PFSK-1 (cell line): ENCODE data around the gene RNF138.

ENCODE experiments used
- POLR2AphosphoS5 ChIP-seq: IDR thresholded peaks from 2 replicates; pipeline ENCODE4 v1.6.1; 2012; ENCODE audit warnings: low read depth, mild to moderate bottlenecking, control low read depth, low read length, moderate library complexity
- TAF1 ChIP-seq: IDR thresholded peaks from 2 replicates; pipeline ENCODE4 v1.6.1; 2012; ENCODE audit warnings: low read length, control low read depth, borderline replicate concordance; ENCODE audit not compliant: insufficient read depth

DNA sequence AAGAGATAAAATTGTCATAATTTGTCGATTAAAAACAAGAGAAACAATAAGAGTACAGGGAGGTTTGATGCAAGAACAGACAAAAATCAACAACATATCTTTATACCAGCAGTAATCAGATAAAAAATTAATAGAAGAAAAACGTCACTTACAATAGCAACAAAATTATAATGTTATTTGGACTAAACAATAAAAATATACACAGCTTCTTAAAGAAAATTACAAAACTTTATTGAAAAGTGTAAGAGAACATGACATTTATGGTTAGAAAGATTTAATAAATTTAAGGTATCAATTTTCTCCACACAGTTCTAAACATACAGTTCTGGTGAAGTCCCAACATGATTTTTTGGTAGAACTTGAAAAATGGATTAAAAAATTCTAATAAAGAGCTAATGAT lies 12.8 kb downstream of the RNF138 start:
- no peak for TF ChIP-seq POLR2AphosphoS5
- TF ChIP-seq TAF1: no peak
